GM12801 (cell line): Measurements from ENCODE around the gene CNIH2.

ENCODE experiments used
- TF ChIP-seq, protein P1 (sequence below): IDR thresholded peaks from one replicate; pipeline ENCODE4 v1.5.1; 2011; ENCODE audit warnings: control low read depth; ENCODE audit not compliant: insufficient read length; ENCODE audit errors: extremely low read depth

CNIH2 gene

DNA sequence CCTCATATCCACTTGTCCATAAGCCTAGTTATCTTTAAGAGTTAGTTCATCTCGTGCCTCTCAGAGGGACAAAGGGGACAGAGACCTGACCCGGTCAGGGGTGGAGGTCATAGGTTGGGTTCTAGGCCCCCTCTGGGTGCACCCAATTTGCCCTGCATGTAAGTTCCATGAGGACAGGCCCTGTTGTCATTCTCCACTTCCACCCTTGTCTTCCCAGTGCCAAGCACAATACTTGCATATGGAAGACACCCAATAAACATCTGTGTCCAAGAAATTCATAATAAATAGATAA lies 12.3 kb downstream of the CNIH2 start:
- TF ChIP-seq, protein P1, sequence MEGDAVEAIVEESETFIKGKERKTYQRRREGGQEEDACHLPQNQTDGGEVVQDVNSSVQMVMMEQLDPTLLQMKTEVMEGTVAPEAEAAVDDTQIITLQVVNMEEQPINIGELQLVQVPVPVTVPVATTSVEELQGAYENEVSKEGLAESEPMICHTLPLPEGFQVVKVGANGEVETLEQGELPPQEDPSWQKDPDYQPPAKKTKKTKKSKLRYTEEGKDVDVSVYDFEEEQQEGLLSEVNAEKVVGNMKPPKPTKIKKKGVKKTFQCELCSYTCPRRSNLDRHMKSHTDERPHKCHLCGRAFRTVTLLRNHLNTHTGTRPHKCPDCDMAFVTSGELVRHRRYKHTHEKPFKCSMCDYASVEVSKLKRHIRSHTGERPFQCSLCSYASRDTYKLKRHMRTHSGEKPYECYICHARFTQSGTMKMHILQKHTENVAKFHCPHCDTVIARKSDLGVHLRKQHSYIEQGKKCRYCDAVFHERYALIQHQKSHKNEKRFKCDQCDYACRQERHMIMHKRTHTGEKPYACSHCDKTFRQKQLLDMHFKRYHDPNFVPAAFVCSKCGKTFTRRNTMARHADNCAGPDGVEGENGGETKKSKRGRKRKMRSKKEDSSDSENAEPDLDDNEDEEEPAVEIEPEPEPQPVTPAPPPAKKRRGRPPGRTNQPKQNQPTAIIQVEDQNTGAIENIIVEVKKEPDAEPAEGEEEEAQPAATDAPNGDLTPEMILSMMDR, result no peak

DNA sequence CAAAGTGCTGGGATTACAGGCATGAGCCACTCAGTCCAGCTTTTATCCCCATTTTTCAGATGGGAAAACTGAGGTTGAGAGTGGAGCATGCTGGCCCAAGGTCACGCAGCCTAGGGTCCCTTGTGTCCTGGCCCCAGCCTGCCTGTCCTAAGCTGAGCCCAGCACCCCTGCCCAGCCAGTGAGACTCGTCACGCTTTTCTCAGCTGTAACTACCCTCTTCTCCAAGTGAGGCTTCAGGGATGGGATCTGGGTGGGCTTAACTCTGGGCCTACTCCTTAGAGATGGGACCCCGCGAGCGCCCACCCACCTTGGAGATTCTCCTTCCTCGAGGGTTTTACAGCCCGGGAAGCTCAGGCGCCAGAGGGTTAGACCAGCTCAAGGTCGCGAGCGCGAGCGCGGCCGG lies 13.3 kb downstream of the CNIH2 start:
- TF ChIP-seq, protein P1, result no peak

DNA sequence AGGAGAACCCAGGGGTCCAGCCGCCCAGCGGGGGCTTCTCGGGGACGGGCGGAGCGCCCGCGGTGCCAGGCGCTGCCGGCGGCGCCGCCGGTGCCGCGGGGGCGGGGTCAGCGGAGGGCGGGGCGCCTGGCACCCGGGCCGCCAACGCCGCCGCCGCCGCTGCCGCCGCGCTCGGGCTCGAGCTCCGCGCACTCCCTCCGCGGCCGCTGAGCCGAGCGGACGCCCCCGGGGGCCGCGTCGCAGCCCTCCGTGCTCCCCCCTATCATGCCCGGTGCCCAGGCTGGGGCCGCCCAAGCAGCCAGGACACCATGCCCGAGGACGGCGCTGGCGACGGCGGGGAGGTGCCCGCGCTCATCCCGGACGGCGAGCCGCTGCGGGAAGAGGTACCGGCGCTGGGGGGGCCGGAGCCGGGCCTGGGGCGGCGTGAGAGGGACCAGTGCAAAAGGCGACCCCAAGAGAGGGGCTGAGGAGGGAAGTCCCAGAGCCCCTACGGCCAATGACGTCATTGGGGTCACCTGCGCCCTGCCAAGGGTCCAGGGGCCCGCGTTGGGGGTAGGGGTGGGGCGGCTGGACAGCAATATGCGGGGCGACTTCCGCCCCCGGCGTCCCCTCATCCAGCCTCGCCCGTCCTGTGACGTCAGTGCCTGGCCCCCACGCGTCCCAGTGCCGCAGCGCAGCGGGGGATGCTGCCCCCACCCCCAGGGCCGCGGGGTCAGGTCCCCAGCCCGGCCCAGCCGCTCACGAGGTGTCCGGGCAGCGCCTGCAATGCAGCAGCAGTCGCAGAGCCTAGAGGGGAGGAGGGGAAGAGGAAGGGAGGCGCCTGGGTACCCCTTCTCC lies 13.9 kb downstream of the CNIH2 start, which contains the start of gene TMEM151A:
TMEM151A (plus strand) TSS at position 189 of the 837 bp plus-strand sequence; CDS start at position 309, 120 bp downstream.
- TF ChIP-seq, protein P1, result no peak

DNA sequence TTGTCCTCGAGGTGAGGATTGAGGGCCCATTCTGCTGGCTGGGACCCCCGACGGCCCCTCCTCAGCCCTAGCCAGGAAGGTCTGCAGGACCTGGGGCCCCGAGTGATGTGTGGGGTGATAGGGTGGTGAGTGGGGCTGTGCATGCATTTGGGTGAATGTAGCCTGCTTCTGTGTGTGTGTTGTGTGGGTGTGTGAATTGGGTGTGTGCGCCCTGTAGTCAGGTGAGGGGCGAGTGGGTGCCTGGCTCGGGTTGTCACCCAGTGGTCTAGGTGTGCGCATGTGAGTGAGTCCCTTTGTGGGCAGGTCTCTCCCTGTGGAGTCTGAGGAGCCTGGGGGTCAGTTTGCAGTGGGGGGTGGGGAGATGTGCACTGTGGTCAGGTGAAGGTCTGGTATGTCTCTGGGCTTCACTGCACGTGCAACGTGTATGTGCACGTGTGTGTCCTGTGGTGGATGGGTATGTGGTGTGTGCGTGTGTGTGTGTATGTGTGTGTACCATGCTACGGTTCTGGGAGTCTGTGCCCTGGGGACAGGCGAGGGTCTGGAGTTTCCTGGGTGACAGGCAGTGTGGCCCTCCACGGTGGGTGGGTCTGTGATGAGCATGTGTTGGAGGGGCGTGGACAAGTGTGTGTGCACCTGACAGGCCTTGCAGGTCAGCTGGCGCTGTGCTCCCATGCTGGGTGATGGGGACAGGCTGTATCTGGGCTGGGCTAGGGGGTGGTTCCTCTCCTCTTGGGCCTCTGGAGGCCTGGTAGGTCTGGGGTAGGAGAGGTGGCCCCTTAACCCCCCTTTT lies 14.8 kb downstream of the CNIH2 start:
- TF ChIP-seq, protein P1, result no peak

DNA sequence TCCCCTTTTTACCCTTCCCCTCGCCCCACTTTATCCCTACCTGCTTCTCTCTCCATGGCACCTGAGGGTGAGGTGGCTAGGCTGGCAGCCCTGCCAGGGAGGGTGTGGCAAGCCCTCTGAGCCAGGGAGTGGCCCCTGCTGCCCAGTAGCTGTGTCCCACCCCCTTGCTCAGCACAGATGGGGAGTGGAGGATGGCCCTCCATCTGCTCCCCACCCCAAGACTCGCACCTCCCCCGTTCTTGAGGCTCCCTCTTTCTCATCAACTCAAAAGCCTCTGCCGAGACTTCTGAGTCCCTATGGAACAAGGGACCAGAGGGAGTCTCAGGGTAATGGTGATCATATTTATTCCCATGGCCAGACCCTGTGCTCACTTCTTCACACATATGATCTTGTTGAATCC lies 15.4 kb downstream of the CNIH2 start:
- TF ChIP-seq, protein P1, result no peak

DNA sequence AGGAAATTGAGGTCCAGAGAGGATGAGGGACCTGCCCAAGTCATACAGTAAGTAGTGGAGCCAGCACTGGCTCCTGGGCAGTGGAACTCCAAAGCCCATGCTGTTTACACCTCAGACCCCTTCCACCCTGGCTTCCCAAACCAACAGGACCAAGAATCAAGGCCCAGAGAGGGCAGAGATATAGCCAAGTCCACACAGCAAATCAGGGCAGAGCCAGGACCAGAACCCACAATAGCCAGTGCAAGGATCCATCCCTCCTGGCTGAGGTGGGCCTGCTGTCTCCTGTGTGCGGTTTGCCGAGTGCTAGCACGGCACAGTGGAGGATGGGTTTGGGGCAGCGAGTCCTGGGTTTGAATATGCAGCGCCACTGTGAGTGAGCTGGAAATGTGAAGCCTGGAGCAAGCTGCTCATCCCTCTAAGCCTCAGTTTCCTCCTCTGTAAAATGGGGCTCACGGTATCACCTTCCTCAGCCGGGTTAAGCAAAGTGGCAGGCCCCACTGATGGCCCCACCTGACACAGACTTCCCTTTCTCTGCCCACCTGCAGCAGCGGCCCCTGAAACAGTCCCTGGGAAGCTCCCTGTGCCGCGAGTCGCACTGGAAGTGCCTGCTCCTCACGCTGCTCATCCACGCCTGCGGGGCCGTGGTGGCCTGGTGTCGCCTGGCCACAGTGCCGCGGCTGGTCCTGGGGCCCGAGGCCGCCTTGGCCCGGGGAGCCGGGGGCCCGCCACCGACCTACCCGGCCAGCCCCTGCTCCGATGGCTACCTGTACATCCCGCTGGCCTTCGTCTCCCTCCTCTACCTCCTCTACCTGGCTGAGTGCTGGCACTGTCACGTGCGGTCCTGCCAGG lies 16.0 kb downstream of the CNIH2 start:
- TF ChIP-seq, protein P1, result no peak
